ENCODE results near the gene FGF22. TPM values are rescaled to one million over a fixed set of nuclear protein-coding genes. Genes with fewer than 3 reads are reported as not detected.

Gene FGF22
- total and polyA plus RNA-seq, 2 donors (not counting 1 experiment from before 2014, with no cell fraction given): 0.34 to 2.9 TPM

DNA sequence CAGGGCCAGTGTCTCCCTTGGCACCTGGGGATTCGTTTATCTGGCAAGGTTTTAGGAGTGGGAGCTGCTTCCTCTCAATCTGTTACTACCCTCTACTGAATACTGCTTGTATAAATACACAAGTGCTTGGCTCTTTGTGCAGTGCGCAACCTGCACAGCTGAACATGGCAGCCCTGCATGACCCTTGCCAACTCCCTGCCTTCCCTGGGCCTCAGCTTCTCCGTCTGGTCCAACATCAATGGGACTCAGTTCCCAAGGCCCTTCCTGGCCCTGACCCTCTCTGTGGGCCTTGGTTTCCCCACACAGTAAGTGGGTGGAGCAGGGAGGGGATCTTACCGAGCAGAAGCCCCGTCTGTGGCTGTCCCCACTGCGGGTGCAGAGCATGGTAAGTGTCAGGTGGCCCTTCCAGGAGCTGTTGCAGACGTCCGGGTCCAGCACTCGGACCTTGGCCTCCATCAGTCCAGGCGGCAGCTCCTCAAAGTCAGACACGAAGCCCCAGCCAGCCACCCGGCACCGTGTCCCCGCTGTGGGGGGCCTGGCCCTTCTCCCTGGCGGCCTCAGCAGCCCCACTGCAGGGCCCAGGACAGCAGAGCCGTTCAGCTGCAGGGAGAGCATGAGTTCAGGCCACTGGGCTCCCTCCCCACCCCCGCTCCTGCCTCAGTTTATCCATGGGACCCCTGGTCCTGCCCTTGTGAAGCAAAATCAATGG lies 47.1 kb downstream of the FGF22 start:
- CTCF ChIA-PET: no interaction called here

DNA sequence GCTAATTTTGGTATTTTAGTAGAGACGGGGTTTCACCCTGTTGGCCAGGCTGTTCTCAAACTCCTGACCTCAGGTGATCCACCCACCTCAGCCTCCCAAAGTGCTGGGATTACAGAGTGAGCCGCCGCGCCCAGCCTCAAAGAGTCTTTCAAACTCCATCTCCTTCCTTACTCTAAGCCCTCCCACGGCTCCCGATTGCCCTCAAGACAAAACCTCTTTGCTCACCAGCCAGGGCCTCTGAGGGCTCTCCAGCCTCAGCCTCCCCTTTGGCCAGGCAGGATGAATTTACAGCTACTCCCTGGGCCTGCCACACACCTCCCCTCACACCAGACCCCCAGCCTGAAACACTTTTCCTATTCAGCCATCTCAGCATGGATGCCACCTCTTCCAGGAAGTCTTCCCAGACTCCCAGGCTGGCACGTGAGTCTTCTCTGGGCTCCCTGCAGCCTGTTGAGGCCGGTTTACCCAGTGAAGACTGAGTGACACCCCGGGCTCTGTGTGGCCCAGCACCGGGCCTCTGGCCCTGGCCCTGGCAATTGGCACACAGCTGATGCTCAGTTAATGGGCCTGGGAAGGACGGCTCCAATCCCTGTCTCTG lies 48.0 kb downstream of the FGF22 start:
- no peak overlapping the region for H3K4me3 Mint-ChIP-seq
- H3K27me3 Mint-ChIP-seq: no peaks in the 10 kb centered on the region
- no peak overlapping the region for H3K27ac ChIP-seq (ENCODE audit: low read length in 2 of 2)
- H2AFZ ChIP-seq (ENCODE audit: insufficient read depth, low read depth, low read length, poor library complexity, severe bottlenecking): no peak overlapping the region
- no peaks in the 10 kb centered on the region for H3K79me2 ChIP-seq (ENCODE audit: control insufficient read depth, insufficient read depth, low read length)
- no peaks in the 10 kb centered on the region for H3K4me1 ChIP-seq (ENCODE audit: control insufficient read depth in 2 of 2, insufficient read depth in 2 of 2, low read length in 2 of 2)
- H3K4me3 ChIP-seq (ENCODE audit: control extremely low read depth in 1 of 5, extremely low read depth in 1 of 5, insufficient read depth in 1 of 5, low read depth in 2 of 5, low read length in 4 of 5): no peak overlapping the region
- no peaks in the 10 kb centered on the region for H3K9me3 Mint-ChIP-seq (ENCODE audit: insufficient read depth)
- H3K27ac Mint-ChIP-seq: no peak overlapping the region
- TF ChIP-seq, protein P1, sequence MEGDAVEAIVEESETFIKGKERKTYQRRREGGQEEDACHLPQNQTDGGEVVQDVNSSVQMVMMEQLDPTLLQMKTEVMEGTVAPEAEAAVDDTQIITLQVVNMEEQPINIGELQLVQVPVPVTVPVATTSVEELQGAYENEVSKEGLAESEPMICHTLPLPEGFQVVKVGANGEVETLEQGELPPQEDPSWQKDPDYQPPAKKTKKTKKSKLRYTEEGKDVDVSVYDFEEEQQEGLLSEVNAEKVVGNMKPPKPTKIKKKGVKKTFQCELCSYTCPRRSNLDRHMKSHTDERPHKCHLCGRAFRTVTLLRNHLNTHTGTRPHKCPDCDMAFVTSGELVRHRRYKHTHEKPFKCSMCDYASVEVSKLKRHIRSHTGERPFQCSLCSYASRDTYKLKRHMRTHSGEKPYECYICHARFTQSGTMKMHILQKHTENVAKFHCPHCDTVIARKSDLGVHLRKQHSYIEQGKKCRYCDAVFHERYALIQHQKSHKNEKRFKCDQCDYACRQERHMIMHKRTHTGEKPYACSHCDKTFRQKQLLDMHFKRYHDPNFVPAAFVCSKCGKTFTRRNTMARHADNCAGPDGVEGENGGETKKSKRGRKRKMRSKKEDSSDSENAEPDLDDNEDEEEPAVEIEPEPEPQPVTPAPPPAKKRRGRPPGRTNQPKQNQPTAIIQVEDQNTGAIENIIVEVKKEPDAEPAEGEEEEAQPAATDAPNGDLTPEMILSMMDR (IDR thresholded peaks at IDR 0.05): no peak
- no peak for TF ChIP-seq EZH2 (IDR thresholded peaks at IDR 0.05; ENCODE audit: borderline replicate concordance, insufficient read depth, low read depth, low read length, poor library complexity, severe bottlenecking)
- ChIA-PET POLR2A (no interaction called here), CTCF (no interaction called here)
- H3K27me3 ChIP-seq (replicated peaks in 1 of 4; ENCODE audit: control extremely low read depth in 1 of 4, control insufficient read depth in 3 of 4, insufficient read depth in 4 of 4, low read length in 3 of 4): no peaks in the 10 kb centered on the region
- DNase-seq: no peak
- 94% methylated on average over 9 of the region's 11 CpGs for WGBS (ENCODE audit: insufficient coverage)
- H3K4me1 Mint-ChIP-seq: no peaks in the 10 kb centered on the region
- ATAC-seq (ENCODE audit: low read depth): no peak
- no peaks in the 10 kb centered on the region for H3K36me3 ChIP-seq (replicated peaks in 1 of 2; ENCODE audit: control extremely low read depth in 1 of 2, control insufficient read depth in 1 of 2, extremely low read depth in 1 of 2, insufficient read depth in 2 of 2, low read length in 1 of 2)
- no peaks in the 10 kb centered on the region for H4K20me1 ChIP-seq (ENCODE audit: control insufficient read depth, insufficient read depth, low read length, poor library complexity, severe bottlenecking)
- no peak overlapping the region for H3K9ac ChIP-seq (ENCODE audit: low read length)
- H3K4me2 ChIP-seq (replicated peaks; ENCODE audit: low read depth, low read length, poor library complexity, severe bottlenecking): no peak overlapping the region
- intact Hi-C loops (cut with micrococcal nuclease): no loop called here
- H3K9me3 ChIP-seq (ENCODE audit: control extremely low read depth in 1 of 3, control insufficient read depth in 2 of 3, insufficient read depth in 1 of 3, low read length in 2 of 3): peaks cover 0 to 8% (median 0%) of the 10 kb centered on the region in 3 donors

More for the DNA sequence above, 47.1 kb downstream of the FGF22 start:
- Histone ChIP-seq H3K36me3 (replicated peaks in 1 of 2; ENCODE audit: control extremely low read depth in 1 of 2, control insufficient read depth in 1 of 2, extremely low read depth in 1 of 2, insufficient read depth in 2 of 2, low read length in 1 of 2) (no peaks in the 10 kb centered on the region), H3K4me1 (ENCODE audit: control insufficient read depth in 2 of 2, insufficient read depth in 2 of 2, low read length in 2 of 2) (peaks cover 0 to under 1% of the 10 kb centered on the region in 2 donors), H3K4me2 (replicated peaks; ENCODE audit: low read depth, low read length, poor library complexity, severe bottlenecking) (no peak overlapping the region), H4K20me1 (ENCODE audit: control insufficient read depth, insufficient read depth, low read length, poor library complexity, severe bottlenecking) (no peaks in the 10 kb centered on the region), H3K79me2 (ENCODE audit: control insufficient read depth, insufficient read depth, low read length) (no peaks in the 10 kb centered on the region), H2AFZ (ENCODE audit: insufficient read depth, low read depth, low read length, poor library complexity, severe bottlenecking) (no peak overlapping the region), H3K4me3 (ENCODE audit: control extremely low read depth in 1 of 5, extremely low read depth in 1 of 5, insufficient read depth in 1 of 5, low read depth in 2 of 5, low read length in 4 of 5) (no peak overlapping the region), H3K9me3 (ENCODE audit: control extremely low read depth in 1 of 3, control insufficient read depth in 2 of 3, insufficient read depth in 1 of 3, low read length in 2 of 3) (peaks cover 0 to 11% (median 0%) of the 10 kb centered on the region in 3 donors), H3K9ac (ENCODE audit: low read length) (no peak overlapping the region), H3K27ac (ENCODE audit: low read length in 2 of 2) (no peak overlapping the region), H3K27me3 (replicated peaks in 1 of 4; ENCODE audit: control extremely low read depth in 1 of 4, control insufficient read depth in 3 of 4, insufficient read depth in 4 of 4, low read length in 3 of 4) (no peaks in the 10 kb centered on the region)
- Mint-ChIP-seq H3K4me1 (no peaks in the 10 kb centered on the region), H3K9me3 (ENCODE audit: insufficient read depth) (no peaks in the 10 kb centered on the region), H3K27me3 (no peaks in the 10 kb centered on the region), H3K4me3 (no peak overlapping the region), H3K27ac (no peak overlapping the region)
- intact Hi-C loops (cut with micrococcal nuclease): no loop called here
- WGBS (ENCODE audit: insufficient coverage): 84% methylated on average over 15 of the region's 17 CpGs
- POLR2A ChIA-PET: no interaction called here
- DNase-seq (no peak), ATAC-seq (ENCODE audit: low read depth) (no peak)
- no peak for TF ChIP-seq EZH2 (IDR thresholded peaks at IDR 0.05; ENCODE audit: borderline replicate concordance, insufficient read depth, low read depth, low read length, poor library complexity, severe bottlenecking)
- TF ChIP-seq, protein P1 (IDR thresholded peaks at IDR 0.05): no peak

All from B cell (primary cell).